ENCODE results near the gene WAPL.

Gene WAPL

GRCh38 chr10:86520871-86521677, 518 bp downstream of the WAPL start:
- DNase-seq = no peak

- no peak for DNase-seq
Observed at GRCh38 chr10:86518781-86519180, 2.8 kb downstream of the WAPL start.

GRCh38 chr10:86512137-86512536, 9.5 kb downstream of the WAPL start:
- DNase-seq = no peak

- no peak for DNase-seq
Observed at GRCh38 chr10:86511027-86511865, 10.3 kb downstream of the WAPL start.

- no peak for DNase-seq
Observed at GRCh38 chr10:86509145-86509544, 12.4 kb downstream of the WAPL start.

- no peak for DNase-seq
Observed at GRCh38 chr10:86508217-86508616, 13.4 kb downstream of the WAPL start.

GRCh38 chr10:86506499-86506898, 15.1 kb downstream of the WAPL start:
- no peak for DNase-seq

- no peak for DNase-seq
Observed at GRCh38 chr10:86506062-86506461, 15.5 kb downstream of the WAPL start.

GRCh38 chr10:86504510-86504909, 17.1 kb downstream of the WAPL start:
- no peak for DNase-seq

GRCh38 chr10:86500846-86501245, 20.7 kb downstream of the WAPL start:
- no peak for DNase-seq

- no peak for DNase-seq
Observed at GRCh38 chr10:86498598-86498997, 23.0 kb downstream of the WAPL start.

GRCh38 chr10:86497621-86498020, 24.0 kb downstream of the WAPL start:
- DNase-seq = no peak

GRCh38 chr10:86489960-86490612, 31.5 kb downstream of the WAPL start:
- DNase-seq = no peak

- DNase-seq = no peak
Observed at GRCh38 chr10:86489071-86489810, 32.4 kb downstream of the WAPL start.

- no peak for DNase-seq
Observed at GRCh38 chr10:86486856-86487255, 34.7 kb downstream of the WAPL start.

- no peak for DNase-seq
Observed at GRCh38 chr10:86483664-86484063, 37.9 kb downstream of the WAPL start.

GRCh38 chr10:86481761-86482160, 39.8 kb downstream of the WAPL start:
- DNase-seq = no peak

GRCh38 chr10:86480571-86480970, 41.0 kb downstream of the WAPL start:
- no peak for DNase-seq

GRCh38 chr10:86472061-86472460, 49.5 kb downstream of the WAPL start:
- DNase-seq = no peak

GRCh38 chr10:86461963-86462804, 59.4 kb downstream of the WAPL start:
- DNase-seq = no peak

- no peak for DNase-seq
Observed at GRCh38 chr10:86451604-86451960, 70.0 kb downstream of the WAPL start.

Measured in NCI-H1436 treated with DMSO at 0.1 percent for 48 hours (cell line).